ENCODE results near the gene ZSWIM6.

- TF ChIP-seq CTCF (IDR thresholded peaks at IDR 0.05) (no peak), POLR2A (IDR thresholded peaks at IDR 0.05) (no peak)
Measured at GRCh38 chr5:61308712-61309111, 23.3 kb upstream of the ZSWIM6 start.
